HUES64 (cell line): ENCODE measurements around the gene GHDC.
"Not testable (repeated sequence)": the region's sequence is repeated elsewhere in the genome, so short reads cannot be mapped to it uniquely, and the experiment has no call there.

Source experiments
- H3K27ac ChIP-seq: 2 replicates; pipeline ENCODE4 v1.7.0; 2013; ENCODE audit warnings: low read depth, low read length, inconsistent platforms
- H3K27me3 ChIP-seq: 2 replicates; pipeline ENCODE4 v1.6.1; 2013; ENCODE audit warnings: mild to moderate bottlenecking, low read length; ENCODE audit not compliant: insufficient read depth
- H3K36me3 ChIP-seq: 2 replicates; pipeline ENCODE4 v1.6.1; 2013; ENCODE audit warnings: mild to moderate bottlenecking, low read length; ENCODE audit not compliant: insufficient read depth
- H3K4me1 ChIP-seq: 2 replicates; pipeline ENCODE4 v1.6.1; 2013; ENCODE audit warnings: mild to moderate bottlenecking, low read length, moderate library complexity; ENCODE audit not compliant: insufficient read depth
- H3K4me3 ChIP-seq: 2 replicates; pipeline ENCODE4 v1.5.1; 2013; ENCODE audit warnings: mild to moderate bottlenecking, low read length, moderate library complexity
- H3K9ac ChIP-seq: 2 replicates; pipeline ENCODE4 v1.6.1; 2013; ENCODE audit warnings: mild to moderate bottlenecking, low read depth, low read length
- H3K9me3 ChIP-seq: 2 replicates; pipeline ENCODE4 v1.6.1; 2013; ENCODE audit warnings: low read depth, low read length; ENCODE audit not compliant: insufficient read depth
- WGBS: fragments of 150-250, 120-280 bp; methylation state at CpG from one replicate; pipeline ENCODE4 v1.1.7; 2013; ENCODE audit warnings: missing lambda C conversion rate; 5-methylcytosine and 5-hydroxymethylcytosine counted together

The GHDC gene

DNA sequence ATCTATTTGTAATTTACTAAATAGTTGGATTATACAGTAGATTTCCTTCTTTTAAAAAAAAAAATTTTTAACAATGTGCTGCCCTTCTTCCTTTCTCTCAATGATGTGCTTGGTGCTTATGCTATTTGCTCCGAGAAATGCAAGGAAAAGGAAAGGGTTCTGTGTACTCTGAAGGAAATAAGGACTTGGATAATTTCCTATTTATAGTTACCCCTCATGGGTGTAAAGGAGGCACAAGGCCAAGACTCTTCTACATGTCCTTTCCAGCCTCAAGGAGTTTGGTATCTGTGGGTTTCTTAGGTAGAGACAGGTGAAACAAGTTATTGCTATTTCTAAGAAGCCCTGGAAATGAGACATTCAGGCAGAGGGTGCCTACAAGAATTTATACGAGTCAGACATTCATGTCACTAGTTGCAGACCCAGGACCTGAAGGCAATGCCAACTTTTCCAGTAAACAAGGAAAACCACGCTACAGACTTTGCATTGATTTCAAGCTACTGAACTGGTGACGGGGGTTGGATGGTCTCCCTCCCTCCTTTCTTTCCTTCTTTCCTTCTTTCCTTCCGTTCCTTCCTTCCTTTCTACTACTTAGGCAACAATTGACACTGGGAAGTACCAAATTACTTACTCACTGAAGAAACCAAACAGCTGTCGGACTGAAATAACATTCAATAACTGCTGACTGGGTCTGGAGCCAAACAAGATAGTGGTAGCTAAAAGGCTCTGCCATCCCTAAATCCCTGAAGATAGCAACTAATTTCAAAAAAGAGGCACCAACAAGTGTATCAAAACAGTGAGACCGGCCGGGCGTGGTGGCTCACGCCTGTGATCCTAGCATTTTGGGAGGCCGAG is 33.8 kb upstream of the GHDC start:
- H3K27ac ChIP-seq, result no peak overlapping the region
- H3K27me3 ChIP-seq, result no peaks in the 10 kb centered on the region
- no peak overlapping the region for H3K9ac ChIP-seq
- no peaks in the 10 kb centered on the region for H3K9me3 ChIP-seq
- H3K4me1 ChIP-seq, result no peaks in the 10 kb centered on the region
- no peak overlapping the region for H3K4me3 ChIP-seq
- peaks cover 34% of the 10 kb centered on the region for H3K36me3 ChIP-seq
- WGBS, result 95% methylated on average over 11 of the region's 11 CpGs

DNA sequence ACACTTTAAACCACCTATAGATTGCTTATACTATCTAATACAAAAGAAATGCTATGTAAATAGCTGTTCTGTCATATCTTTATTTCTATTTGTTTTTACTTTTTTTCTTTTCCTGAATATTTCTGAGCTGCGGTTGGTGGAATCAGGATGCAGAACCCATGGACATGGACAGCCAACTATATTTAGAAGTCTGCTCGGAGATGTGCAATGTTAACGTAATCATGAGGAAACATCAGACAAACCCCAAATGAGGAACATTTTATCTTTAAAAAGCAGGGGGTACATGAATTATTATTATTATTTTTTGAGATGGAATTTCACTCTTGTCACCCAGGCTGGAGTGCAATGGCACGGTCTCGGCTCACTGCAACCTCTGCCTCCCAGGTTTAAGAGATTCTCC is 31.4 kb upstream of the GHDC start:
- Histone ChIP-seq H3K9me3 (no peaks in the 10 kb centered on the region), H3K9ac (no peak overlapping the region), H3K36me3 (peaks cover 41% of the 10 kb centered on the region), H3K4me3 (no peak overlapping the region), H3K4me1 (no peaks in the 10 kb centered on the region), H3K27ac (no peak overlapping the region), H3K27me3 (no peaks in the 10 kb centered on the region)
- WGBS, result over 99% methylated on average over 5 of the region's 5 CpGs

DNA sequence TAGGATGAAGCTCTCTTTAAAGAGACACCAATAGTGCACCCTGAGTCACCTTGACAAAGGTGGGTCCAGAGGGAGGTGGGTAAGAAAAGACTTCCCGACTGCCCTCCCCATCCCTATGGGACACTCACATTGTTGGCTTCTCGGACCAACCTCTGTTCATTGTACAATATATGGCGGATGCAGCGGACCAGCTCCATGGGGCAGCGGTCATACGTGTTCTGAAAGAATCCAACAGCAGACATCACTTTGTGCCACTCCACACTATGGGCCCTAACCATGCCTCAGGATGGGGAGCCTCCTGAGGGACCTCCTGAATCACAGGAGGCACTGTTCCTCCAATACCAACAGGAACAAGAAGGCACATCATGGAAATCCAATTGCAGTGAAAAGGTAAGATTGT is 30.4 kb upstream of the GHDC start:
- no peak overlapping the region for H3K27ac ChIP-seq
- peaks cover 41% of the 10 kb centered on the region for H3K36me3 ChIP-seq

GRCh38 chr17:42221886-42222745 is 27.8 kb upstream of the GHDC start:
- peaks cover 48% of the 10 kb centered on the region for H3K36me3 ChIP-seq
- H3K27ac ChIP-seq, result no peak overlapping the region

More for the DNA sequence above, 30.4 kb upstream of the GHDC start:
- no peaks in the 10 kb centered on the region for H3K27me3 ChIP-seq
- H3K4me3 ChIP-seq, result no peak overlapping the region
- 97% methylated on average over 6 of the region's 6 CpGs for WGBS
- no peaks in the 10 kb centered on the region for H3K4me1 ChIP-seq
- H3K9ac ChIP-seq, result no peak overlapping the region
- no peaks in the 10 kb centered on the region for H3K9me3 ChIP-seq

GRCh38 chr17:42219280-42219679 is 25.0 kb upstream of the GHDC start:
- H3K4me1 ChIP-seq, H3K27me3 ChIP-seq, H3K4me3 ChIP-seq, H3K27ac ChIP-seq, H3K9me3 ChIP-seq, H3K9ac ChIP-seq: not testable (repeated sequence)
- WGBS, result no CpG with 5 or more reads among the region's 17 CpGs
- peaks cover 61% of the 10 kb centered on the region for H3K36me3 ChIP-seq

More at GRCh38 chr17:42221886-42222745, 27.8 kb upstream of the GHDC start:
- 65% methylated on average over 3 of the region's 3 CpGs for WGBS
- H3K9me3 ChIP-seq, result no peaks in the 10 kb centered on the region
- no peak overlapping the region for H3K9ac ChIP-seq
- H3K27me3 ChIP-seq, result no peaks in the 10 kb centered on the region
- no peaks in the 10 kb centered on the region for H3K4me1 ChIP-seq
- H3K4me3 ChIP-seq, result no peak overlapping the region

GRCh38 chr17:42214156-42214555 is 19.9 kb upstream of the GHDC start:
- no peaks in the 10 kb centered on the region for H3K9me3 ChIP-seq

GRCh38 chr17:42212382-42212781 is 18.1 kb upstream of the GHDC start:
- Histone ChIP-seq H3K9ac (no peak overlapping the region), H3K4me1 (no peaks in the 10 kb centered on the region), H3K36me3 (peaks cover 80% of the 10 kb centered on the region), H3K27me3 (no peaks in the 10 kb centered on the region), H3K27ac (no peak overlapping the region), H3K4me3 (no peak overlapping the region), H3K9me3 (no peaks in the 10 kb centered on the region)
- 93% methylated on average over 7 of the region's 7 CpGs for WGBS

More at GRCh38 chr17:42214156-42214555, 19.9 kb upstream of the GHDC start:
- peaks cover 83% of the 10 kb centered on the region for H3K36me3 ChIP-seq
- no peaks in the 10 kb centered on the region for H3K27me3 ChIP-seq
- WGBS, result 78% methylated on average over 2 of the region's 2 CpGs
- no peak overlapping the region for H3K27ac ChIP-seq
- H3K9ac ChIP-seq, result no peak overlapping the region
- no peaks in the 10 kb centered on the region for H3K4me1 ChIP-seq
- no peak overlapping the region for H3K4me3 ChIP-seq

- not testable (repeated sequence) for H3K27ac ChIP-seq, H3K4me1 ChIP-seq, H3K4me3 ChIP-seq, H3K9ac ChIP-seq, H3K9me3 ChIP-seq, H3K27me3 ChIP-seq
- WGBS, result 97% methylated on average over 9 of the region's 9 CpGs
- H3K36me3 ChIP-seq, result peaks cover 80% of the 10 kb centered on the region
These were observed 17.6 kb upstream of the GHDC start for GRCh38 chr17:42211921-42212341.

GRCh38 chr17:42210046-42210445 is 15.8 kb upstream of the GHDC start:
- WGBS, result 96% methylated on average over 6 of the region's 6 CpGs
- no peaks in the 10 kb centered on the region for H3K27me3 ChIP-seq
- H3K4me1 ChIP-seq, result no peaks in the 10 kb centered on the region
- H3K9ac ChIP-seq, result no peak overlapping the region
- no peak overlapping the region for H3K4me3 ChIP-seq
- peaks cover 81% of the 10 kb centered on the region for H3K36me3 ChIP-seq
- H3K27ac ChIP-seq, result no peak overlapping the region
- H3K9me3 ChIP-seq, result no peaks in the 10 kb centered on the region

- H3K9ac ChIP-seq, H3K4me3 ChIP-seq, H3K27me3 ChIP-seq, H3K9me3 ChIP-seq, H3K4me1 ChIP-seq, H3K27ac ChIP-seq: not testable (repeated sequence)
- peaks cover 81% of the 10 kb centered on the region for H3K36me3 ChIP-seq
- WGBS, result 97% methylated on average over 7 of the region's 8 CpGs
These were observed 11.9 kb upstream of the GHDC start for GRCh38 chr17:42206153-42206612.

- Histone ChIP-seq H3K9me3 (no peaks in the 10 kb centered on the region), H3K36me3 (peaks cover 66% of the 10 kb centered on the region), H3K9ac (no peak overlapping the region), H3K4me1 (no peaks in the 10 kb centered on the region), H3K27ac (no peak overlapping the region), H3K27me3 (no peaks in the 10 kb centered on the region), H3K4me3 (no peak overlapping the region)
- WGBS, result 88% methylated on average over 2 of the region's 2 CpGs
These were observed 9.1 kb upstream of the GHDC start for GRCh38 chr17:42203354-42203753.
